Mucosa of rectum (tissue), 2 donors: ENCODE data around the gene DGKB.

Source experiments
- H3K27ac ChIP-seq, 2 donors: one replicate each; pipeline ENCODE4 v1.7.0; 2013; ENCODE audit warnings: inconsistent platforms in 2 of 2, low read depth in 2 of 2, low read length in 2 of 2
- H3K27me3 ChIP-seq, 2 donors: one replicate each; pipeline ENCODE4 v1.7.0; 2013; ENCODE audit warnings: low read length in 2 of 2; ENCODE audit not compliant: control insufficient read depth in 2 of 2, insufficient read depth in 2 of 2
- H3K36me3 ChIP-seq, 2 donors: one replicate each; pipeline ENCODE4 v1.7.0; 2013; ENCODE audit warnings: low read length in 2 of 2; ENCODE audit not compliant: control insufficient read depth in 2 of 2, insufficient read depth in 2 of 2
- H3K4me1 ChIP-seq, 2 donors: one replicate each; pipeline ENCODE4 v1.7.0; 2013; ENCODE audit warnings: low read length in 2 of 2, mild to moderate bottlenecking in 1 of 2; ENCODE audit not compliant: control insufficient read depth in 2 of 2, insufficient read depth in 2 of 2
- H3K4me3 ChIP-seq, 2 donors: one replicate each; pipeline ENCODE4 v1.7.0; 2013; ENCODE audit warnings: low read length in 2 of 2
- H3K9ac ChIP-seq, 2 donors: one replicate each; pipeline ENCODE4 v1.7.0; 2013; ENCODE audit warnings: low read length in 2 of 2, low read depth in 1 of 2, mild to moderate bottlenecking in 1 of 2
- H3K9me3 ChIP-seq, 2 donors: one replicate each; pipeline ENCODE4 v1.7.0; 2013; ENCODE audit warnings: low read length in 2 of 2; ENCODE audit not compliant: control insufficient read depth in 2 of 2
- donor health status: healthy.
- donor health status: Normal muscosa, but diverticular disease.

The DGKB gene

DNA sequence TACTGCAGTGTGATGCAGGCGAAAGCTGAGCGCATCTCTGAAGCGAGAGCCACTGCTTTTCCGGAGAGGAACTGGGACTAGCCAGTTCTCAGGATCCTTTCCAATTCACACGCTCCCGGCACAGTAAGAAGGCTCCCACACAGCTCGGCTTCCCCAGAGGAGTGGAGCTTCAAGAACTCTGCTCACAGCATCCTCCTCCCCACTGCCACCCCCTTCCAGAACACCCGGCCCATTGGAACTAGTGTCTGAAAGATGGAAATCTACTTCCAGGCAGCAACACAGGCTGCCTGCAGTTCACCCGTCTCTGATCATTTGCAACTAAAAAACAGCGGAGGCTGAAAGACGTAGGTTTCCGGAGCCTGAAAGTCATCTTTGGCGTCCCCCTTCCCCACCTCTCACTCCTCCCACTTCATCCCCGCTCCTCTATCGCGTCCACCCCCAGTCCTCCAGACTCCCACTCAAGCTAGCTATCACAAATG is at the start of gene DGKB:
TSS of gene DGKB (minus strand) at position 163 of the 479 bp plus-strand sequence.
- no peak within 1 kb of the TSS for H3K27ac ChIP-seq
- H3K4me1 ChIP-seq, result no peaks in the 10 kb centered on the region
- H3K9me3 ChIP-seq, result no peaks in the 10 kb centered on the region
- no peaks in the 10 kb centered on the region for H3K27me3 ChIP-seq
- no peaks in the 10 kb centered on the region for H3K36me3 ChIP-seq
- no peak within 1 kb of the TSS for H3K4me3 ChIP-seq
- H3K9ac ChIP-seq, result no peak within 1 kb of the TSS

DNA sequence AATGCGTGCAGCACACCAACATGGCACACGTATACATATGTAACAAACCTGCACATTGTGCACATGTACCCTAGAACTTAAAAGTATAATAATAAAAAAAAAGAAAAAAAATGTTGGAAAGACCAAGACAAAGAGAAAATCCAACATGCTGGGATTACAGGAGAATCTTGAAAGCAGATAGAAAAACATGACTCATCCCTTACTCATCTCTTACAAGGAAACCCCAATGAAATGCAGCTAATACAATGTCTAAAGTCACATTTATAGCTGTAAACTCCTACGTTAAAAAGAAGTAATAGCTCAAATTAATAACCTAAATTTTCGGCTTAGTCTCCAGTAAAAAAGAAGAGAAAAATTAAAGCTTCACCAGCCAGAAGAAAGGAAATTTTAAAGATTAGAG is 47.5 kb upstream of the DGKB start:
- Histone ChIP-seq H3K36me3 (no peaks in the 10 kb centered on the region), H3K4me1 (no peaks in the 10 kb centered on the region), H3K4me3 (no peak overlapping the region), H3K27ac (no peak overlapping the region), H3K9me3 (no peaks in the 10 kb centered on the region), H3K9ac (no peak overlapping the region), H3K27me3 (no peaks in the 10 kb centered on the region)

DNA sequence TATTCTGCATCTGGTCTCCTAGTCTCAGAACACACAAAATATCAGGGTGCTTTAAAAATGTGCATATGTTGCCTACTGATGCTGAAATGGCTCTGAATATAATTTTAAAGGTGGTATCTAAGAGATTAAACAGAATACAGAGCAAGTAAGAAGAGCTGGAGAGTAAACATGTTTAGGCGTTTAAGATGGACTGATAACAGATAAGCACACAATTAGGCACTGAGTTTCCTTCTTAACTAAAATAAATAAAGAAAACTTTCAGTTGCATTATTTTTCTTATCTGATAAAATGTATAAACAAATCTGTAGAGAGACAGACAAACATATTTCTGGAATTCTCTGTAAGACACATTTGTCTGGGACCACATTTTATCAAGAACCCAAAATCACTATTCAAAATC is 35.6 kb upstream of the DGKB start:
- no peaks in the 10 kb centered on the region for H3K4me1 ChIP-seq
- H3K27ac ChIP-seq, result no peak overlapping the region
- H3K4me3 ChIP-seq, result no peak overlapping the region
- no peak overlapping the region for H3K9ac ChIP-seq
- no peaks in the 10 kb centered on the region for H3K36me3 ChIP-seq
- no peaks in the 10 kb centered on the region for H3K27me3 ChIP-seq
- H3K9me3 ChIP-seq, result no peaks in the 10 kb centered on the region

DNA sequence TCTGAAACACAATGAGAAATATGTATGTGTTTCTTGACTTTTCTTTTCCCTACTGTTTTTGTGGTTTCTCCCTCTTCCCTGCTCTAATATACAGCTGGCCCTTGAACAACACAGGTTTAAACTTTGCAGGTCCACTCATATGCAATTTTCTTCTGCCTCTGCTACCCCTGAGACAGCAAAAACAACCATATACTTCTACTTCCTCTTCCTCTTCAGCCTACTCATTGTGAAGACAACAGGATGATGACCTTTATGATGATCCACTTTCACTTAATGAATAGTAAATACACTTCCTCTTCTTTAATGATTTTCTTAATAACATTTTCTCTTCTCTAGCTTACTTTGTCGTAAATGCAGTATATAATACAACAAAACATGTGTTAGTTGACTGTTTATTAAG is 35.0 kb upstream of the DGKB start:
- H3K9ac ChIP-seq, result no peak overlapping the region
- H3K4me3 ChIP-seq, result no peak overlapping the region
- no peaks in the 10 kb centered on the region for H3K27me3 ChIP-seq
- no peak overlapping the region for H3K27ac ChIP-seq
- H3K4me1 ChIP-seq, result no peaks in the 10 kb centered on the region
- H3K9me3 ChIP-seq, result no peaks in the 10 kb centered on the region
- no peaks in the 10 kb centered on the region for H3K36me3 ChIP-seq

DNA sequence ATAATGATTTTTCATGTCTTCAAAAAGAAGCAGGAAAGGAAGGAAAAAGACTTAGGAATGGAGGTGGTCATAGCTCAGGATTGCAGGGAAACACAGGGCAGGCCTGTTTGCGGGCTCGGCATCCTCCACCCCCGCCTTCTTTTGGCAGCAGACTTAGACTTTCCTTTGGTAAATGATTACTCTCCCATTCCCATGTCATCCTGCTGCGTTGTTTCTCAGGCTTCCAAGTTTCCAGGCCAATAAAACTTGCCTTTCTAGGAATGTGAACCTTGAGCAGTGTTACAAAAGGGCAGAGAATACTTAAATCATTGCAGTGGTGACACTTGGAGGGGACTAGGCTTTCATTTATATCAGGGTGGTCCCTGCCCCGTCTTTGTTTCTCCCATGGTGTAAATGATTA is 34.0 kb upstream of the DGKB start:
- Histone ChIP-seq H3K4me1 (no peaks in the 10 kb centered on the region), H3K27me3 (no peaks in the 10 kb centered on the region), H3K9me3 (no peaks in the 10 kb centered on the region), H3K27ac (no peak overlapping the region), H3K9ac (no peak overlapping the region), H3K36me3 (no peaks in the 10 kb centered on the region), H3K4me3 (no peak overlapping the region)

DNA sequence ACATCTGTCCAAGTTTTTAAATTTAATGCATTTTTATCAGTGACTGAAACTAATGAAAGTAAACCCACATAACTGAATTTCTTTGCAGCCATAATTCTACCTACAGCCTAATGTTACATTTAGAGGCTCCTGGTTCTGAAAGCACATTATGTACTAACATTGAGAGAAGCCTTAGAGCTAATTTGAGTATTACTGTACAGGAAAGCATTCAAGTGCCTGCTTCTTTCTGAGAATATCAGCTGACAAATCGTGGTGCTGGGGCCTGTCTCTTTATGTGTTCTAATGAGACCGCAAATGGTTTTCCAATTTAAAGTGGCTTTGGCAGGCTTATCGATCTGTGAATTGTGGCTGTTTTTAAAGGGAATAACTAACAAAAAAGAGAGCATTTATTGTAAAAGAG is 32.3 kb upstream of the DGKB start:
- Histone ChIP-seq H3K4me1 (no peaks in the 10 kb centered on the region), H3K27me3 (no peaks in the 10 kb centered on the region), H3K36me3 (no peaks in the 10 kb centered on the region), H3K9me3 (no peaks in the 10 kb centered on the region), H3K27ac (no peak overlapping the region), H3K9ac (no peak overlapping the region), H3K4me3 (no peak overlapping the region)

DNA sequence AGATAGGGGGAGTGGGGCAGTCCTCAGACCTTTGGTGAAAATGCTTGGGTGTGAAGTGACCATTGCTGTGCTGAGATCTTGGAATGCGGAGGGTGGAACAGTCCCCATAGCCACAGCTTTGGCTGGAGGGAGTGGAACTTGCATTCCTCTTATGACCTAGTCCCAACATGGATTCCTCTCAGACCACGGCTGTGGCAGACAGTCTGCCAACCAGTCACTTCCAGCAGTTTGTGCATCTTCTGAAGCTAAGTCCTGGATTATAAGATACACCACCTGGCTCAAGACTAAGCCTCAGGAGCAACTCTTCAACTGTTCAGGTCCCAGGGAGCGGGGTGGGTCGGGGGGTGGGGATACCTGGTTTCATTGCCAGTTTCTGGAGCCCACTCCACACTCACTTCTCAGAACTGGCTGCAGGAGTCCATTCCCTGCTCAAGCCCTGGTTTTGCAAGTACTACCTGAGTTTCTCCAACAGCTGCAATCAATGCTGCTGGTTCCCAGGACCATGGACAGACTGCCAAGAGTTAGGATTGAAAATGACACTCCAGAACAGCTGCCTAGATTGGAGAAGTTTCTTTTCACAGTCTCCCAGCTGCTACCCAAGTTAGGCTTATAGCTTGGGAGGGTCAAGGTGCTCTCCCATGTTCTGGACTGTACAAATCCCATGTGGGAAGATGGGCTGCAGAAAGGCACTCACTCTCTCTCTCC is 29.1 kb upstream of the DGKB start:
- Histone ChIP-seq H3K9me3 (no peaks in the 10 kb centered on the region), H3K27me3 (no peaks in the 10 kb centered on the region), H3K4me3 (no peak overlapping the region), H3K4me1 (no peaks in the 10 kb centered on the region), H3K36me3 (no peaks in the 10 kb centered on the region), H3K27ac (no peak overlapping the region), H3K9ac (no peak overlapping the region)

DNA sequence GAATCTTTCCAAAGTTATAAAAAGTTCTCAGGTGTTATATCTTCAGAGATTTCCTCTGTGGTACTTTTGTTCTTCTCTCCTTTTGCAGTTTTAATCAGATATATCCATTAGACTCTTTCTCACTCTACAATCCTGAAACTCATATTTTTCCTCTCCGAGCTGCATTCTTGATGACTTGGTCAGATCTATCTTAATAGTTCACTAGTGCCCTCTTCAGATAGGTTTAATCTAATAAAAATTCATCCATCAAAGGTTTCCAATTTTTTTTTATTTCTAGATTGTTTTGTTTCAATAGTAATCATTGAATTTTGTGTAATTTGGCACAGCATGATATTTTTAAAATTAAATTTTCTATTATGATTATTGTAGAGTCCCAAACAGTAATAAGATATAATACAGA is 21.8 kb upstream of the DGKB start:
- Histone ChIP-seq H3K27ac (no peak overlapping the region), H3K4me3 (no peak overlapping the region), H3K9me3 (no peaks in the 10 kb centered on the region), H3K36me3 (no peaks in the 10 kb centered on the region), H3K9ac (no peak overlapping the region), H3K27me3 (no peaks in the 10 kb centered on the region), H3K4me1 (no peaks in the 10 kb centered on the region)

DNA sequence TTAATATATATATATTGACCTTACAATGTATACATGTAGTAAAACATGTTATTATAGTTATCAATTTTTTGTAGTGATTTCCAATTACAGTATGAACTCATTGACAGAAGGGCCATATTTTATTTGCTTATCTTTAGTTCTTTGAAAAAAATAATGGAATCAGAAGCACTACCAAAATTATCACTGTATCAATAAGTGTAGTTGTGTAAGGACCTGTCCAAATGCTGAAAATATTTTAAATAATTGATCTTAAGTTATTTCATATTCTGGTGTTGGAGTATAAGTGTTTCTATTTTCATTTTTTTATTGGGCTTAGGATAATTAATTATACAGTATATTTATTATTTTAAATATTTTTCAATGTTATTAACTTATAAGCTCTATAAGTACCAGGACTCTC is 8.5 kb upstream of the DGKB start:
- Histone ChIP-seq H3K4me3 (no peak overlapping the region), H3K36me3 (no peaks in the 10 kb centered on the region), H3K27ac (no peak overlapping the region), H3K9me3 (no peaks in the 10 kb centered on the region), H3K9ac (no peak overlapping the region), H3K4me1 (no peaks in the 10 kb centered on the region), H3K27me3 (no peaks in the 10 kb centered on the region)

DNA sequence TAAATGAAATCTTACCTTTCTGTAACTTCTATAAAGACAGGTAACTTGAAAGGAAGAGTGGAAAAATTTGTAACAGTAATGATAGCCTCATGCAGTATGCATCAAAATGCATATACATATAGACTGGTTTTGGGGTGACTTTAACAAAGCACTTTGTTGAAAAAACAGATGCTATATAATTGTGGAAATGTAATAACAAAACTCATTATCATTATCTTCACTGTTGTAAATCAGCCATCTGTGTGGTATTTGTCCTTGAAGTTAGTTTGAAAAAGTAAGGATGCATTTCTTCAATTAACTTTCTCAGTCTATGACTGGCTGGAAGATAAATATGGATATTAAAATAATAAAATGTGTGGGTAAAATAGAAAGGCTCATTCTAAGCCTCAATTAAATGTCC is 6.1 kb upstream of the DGKB start:
- H3K27ac ChIP-seq, result no peak overlapping the region
- H3K4me1 ChIP-seq, result no peaks in the 10 kb centered on the region
- H3K9ac ChIP-seq, result no peak overlapping the region
- H3K36me3 ChIP-seq, result no peaks in the 10 kb centered on the region
- no peaks in the 10 kb centered on the region for H3K9me3 ChIP-seq
- no peaks in the 10 kb centered on the region for H3K27me3 ChIP-seq
- H3K4me3 ChIP-seq, result no peak overlapping the region

DNA sequence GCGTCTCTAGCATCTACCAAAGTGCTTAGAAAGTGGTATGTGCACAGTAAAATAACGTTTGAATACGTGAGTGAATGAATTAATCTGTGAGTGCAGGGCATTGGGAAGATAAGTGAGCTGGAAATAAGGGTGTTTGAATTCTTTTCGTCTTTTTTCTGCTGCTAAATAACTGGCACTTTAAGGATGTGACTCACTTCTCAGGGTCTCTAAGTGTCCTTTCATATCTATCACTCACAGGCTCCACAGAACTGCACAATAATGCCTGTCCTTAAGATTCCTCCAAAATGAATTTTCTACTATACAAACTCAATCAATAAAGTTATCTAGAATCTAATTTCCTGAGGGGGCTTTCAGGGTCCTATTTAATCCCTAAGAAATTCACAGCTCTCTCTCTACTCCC is 3.2 kb upstream of the DGKB start:
- no peaks in the 10 kb centered on the region for H3K36me3 ChIP-seq
- H3K9ac ChIP-seq, result no peak overlapping the region
- no peaks in the 10 kb centered on the region for H3K9me3 ChIP-seq
- no peak overlapping the region for H3K27ac ChIP-seq
- no peaks in the 10 kb centered on the region for H3K4me1 ChIP-seq
- H3K27me3 ChIP-seq, result no peaks in the 10 kb centered on the region
- H3K4me3 ChIP-seq, result no peak overlapping the region
